Fibroblast of lung (primary cell): ENCODE results near the gene DOCK8. TPM values are rescaled to one million over a fixed set of nuclear protein-coding genes. Genes with fewer than 3 reads are reported as not detected.

Experiments used
- DNase-seq, 2 donors: peaks; one replicate each; pipeline versions ENCODE4 v3.0.0 to v3.0.0-alpha.2; 2010; ENCODE audit warnings: low read depth in 2 of 2
- H2AFZ ChIP-seq: 2 replicates; pipeline ENCODE4 v1.5.1; 2012; ENCODE audit warnings: low read length, control low read depth, inconsistent platforms
- H3K27ac ChIP-seq: 2 replicates; pipeline ENCODE4 v1.5.1; 2011; ENCODE audit warnings: low read length, control low read depth; ENCODE audit not compliant: insufficient read depth
- H3K27me3 ChIP-seq: 2 replicates; pipeline ENCODE4 v1.5.1; 2011; ENCODE audit warnings: mild to moderate bottlenecking, low read length; ENCODE audit not compliant: control insufficient read depth, insufficient read depth
- H3K36me3 ChIP-seq: 2 replicates; pipeline ENCODE4 v1.5.1; 2011; ENCODE audit warnings: low read length; ENCODE audit not compliant: control insufficient read depth, insufficient read depth
- H3K4me1 ChIP-seq: 2 replicates; pipeline ENCODE4 v1.5.1; 2011; ENCODE audit warnings: low read length; ENCODE audit not compliant: control insufficient read depth, insufficient read depth; ENCODE audit errors: extremely low read depth
- H3K4me2 ChIP-seq: 2 replicates; pipeline ENCODE4 v1.5.1; 2011; ENCODE audit warnings: low read length, control low read depth; ENCODE audit not compliant: insufficient read depth; ENCODE audit errors: extremely low read depth
- H3K4me3 ChIP-seq, 4 experiments: fragments of 200-600 bp in 1 of 4; sonication (generic) in 1 of 4; replicated peaks in 1 of 4; 2 replicates each; pipeline ENCODE4 v1.5.1; 2011 to 2016; ENCODE audit warnings: low read length in 4 of 4, low read depth in 3 of 4, mild to moderate bottlenecking in 3 of 4, control low read depth in 2 of 4, inconsistent platforms in 1 of 4, mixed read lengths in 1 of 4; ENCODE audit not compliant: insufficient read depth in 1 of 4; ENCODE audit errors: control extremely low read depth in 1 of 4
- H3K79me2 ChIP-seq: 2 replicates; pipeline ENCODE4 v1.5.1; 2012; ENCODE audit warnings: mild to moderate bottlenecking, low read length, inconsistent platforms; ENCODE audit not compliant: control insufficient read depth, insufficient read depth
- H3K9ac ChIP-seq: 2 replicates; pipeline ENCODE4 v1.5.1; 2011; ENCODE audit warnings: mild to moderate bottlenecking, low read length, control low read depth; ENCODE audit not compliant: insufficient read depth
- H3K9me3 ChIP-seq: 2 replicates; pipeline ENCODE4 v1.5.1; 2012; ENCODE audit warnings: low read depth, low read length; ENCODE audit not compliant: control insufficient read depth, insufficient read depth
- H4K20me1 ChIP-seq: 2 replicates; pipeline ENCODE4 v1.5.1; 2011; ENCODE audit warnings: low read length; ENCODE audit not compliant: control insufficient read depth, insufficient read depth; ENCODE audit errors: extremely low read depth
- EZH2 ChIP-seq: IDR thresholded peaks from 2 replicates; pipeline ENCODE4 v1.5.1; 2012; ENCODE audit warnings: low read length, control low read depth, mild to moderate bottlenecking; ENCODE audit errors: missing control alignments
- polyA plus RNA-seq, 2 donors: library from polyadenylated mRNA; depleted of rRNA in 1 of 2; stranded (reverse) in 1 of 2; unstranded in 1 of 2; fragments of >200 nt; gene quantifications; 2 replicates each; pipeline ENCODE4 v1.2.1, GENCODE V29; 2011 to 2012; ENCODE audit warnings: missing spikeins in 1 of 2
- total RNA-seq: library from RNA; depleted of rRNA; stranded (reverse); fragments of >200 nt; gene quantifications from 2 replicates; pipeline ENCODE4 v1.2.1, GENCODE V29; 2014
- TF ChIP-seq, protein P1 (sequence below), 2 donors: IDR thresholded peaks in 1 of 2; conservative IDR thresholded peaks in 1 of 2; 1 replicate in 1 of 2; 2 replicates in 1 of 2; pipeline ENCODE4 v1.5.1; 2011 to 2012; ENCODE audit warnings: low read length in 2 of 2, control low read depth in 1 of 2, inconsistent platforms in 1 of 2, low read depth in 1 of 2, mild to moderate bottlenecking in 1 of 2

The DOCK8 gene
- total and polyA plus RNA-seq, 2 donors (not counting 1 experiment from before 2014, with no cell fraction given): under 0.01 TPM; not detected in 1

DNA sequence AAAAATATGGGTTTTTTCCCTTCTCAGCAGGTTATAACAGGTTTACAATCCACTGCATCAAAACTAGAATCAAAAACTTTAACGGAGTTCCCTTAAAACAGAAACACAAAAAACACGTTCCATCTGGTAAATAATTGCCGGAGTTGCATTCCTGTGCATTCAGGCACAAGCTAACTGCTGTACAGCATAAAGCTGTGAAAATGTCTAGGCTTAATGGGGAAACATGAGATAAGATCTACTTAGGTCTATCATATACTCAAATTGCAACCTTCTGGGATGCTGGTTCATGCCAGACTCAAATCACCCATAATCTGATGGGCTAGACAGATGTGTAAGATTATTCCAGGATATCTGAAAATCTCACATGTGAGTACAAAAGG lies 265.3 kb downstream of the DOCK8 start:
- Histone ChIP-seq H3K36me3 (no peaks in the 10 kb centered on the region), H3K4me3 (no peak overlapping the region), H3K4me1 (no peaks in the 10 kb centered on the region), H3K4me2 (no peak overlapping the region), H4K20me1 (no peaks in the 10 kb centered on the region), H3K9me3 (no peaks in the 10 kb centered on the region), H3K9ac (no peak overlapping the region), H3K27me3 (no peaks in the 10 kb centered on the region), H3K27ac (no peak overlapping the region), H2AFZ (no peak overlapping the region), H3K79me2 (no peaks in the 10 kb centered on the region)
- TF ChIP-seq, protein P1, sequence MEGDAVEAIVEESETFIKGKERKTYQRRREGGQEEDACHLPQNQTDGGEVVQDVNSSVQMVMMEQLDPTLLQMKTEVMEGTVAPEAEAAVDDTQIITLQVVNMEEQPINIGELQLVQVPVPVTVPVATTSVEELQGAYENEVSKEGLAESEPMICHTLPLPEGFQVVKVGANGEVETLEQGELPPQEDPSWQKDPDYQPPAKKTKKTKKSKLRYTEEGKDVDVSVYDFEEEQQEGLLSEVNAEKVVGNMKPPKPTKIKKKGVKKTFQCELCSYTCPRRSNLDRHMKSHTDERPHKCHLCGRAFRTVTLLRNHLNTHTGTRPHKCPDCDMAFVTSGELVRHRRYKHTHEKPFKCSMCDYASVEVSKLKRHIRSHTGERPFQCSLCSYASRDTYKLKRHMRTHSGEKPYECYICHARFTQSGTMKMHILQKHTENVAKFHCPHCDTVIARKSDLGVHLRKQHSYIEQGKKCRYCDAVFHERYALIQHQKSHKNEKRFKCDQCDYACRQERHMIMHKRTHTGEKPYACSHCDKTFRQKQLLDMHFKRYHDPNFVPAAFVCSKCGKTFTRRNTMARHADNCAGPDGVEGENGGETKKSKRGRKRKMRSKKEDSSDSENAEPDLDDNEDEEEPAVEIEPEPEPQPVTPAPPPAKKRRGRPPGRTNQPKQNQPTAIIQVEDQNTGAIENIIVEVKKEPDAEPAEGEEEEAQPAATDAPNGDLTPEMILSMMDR (conservative IDR thresholded peaks at IDR 0.05 in 1 of 2, IDR thresholded peaks at IDR 0.05 in 1 of 2; ENCODE audit: low read depth in 1 of 2, low read length in 2 of 2): no peak
- no peak for TF ChIP-seq EZH2
- DNase-seq: peak in 1 of 2 donors; percentile 17

DNA sequence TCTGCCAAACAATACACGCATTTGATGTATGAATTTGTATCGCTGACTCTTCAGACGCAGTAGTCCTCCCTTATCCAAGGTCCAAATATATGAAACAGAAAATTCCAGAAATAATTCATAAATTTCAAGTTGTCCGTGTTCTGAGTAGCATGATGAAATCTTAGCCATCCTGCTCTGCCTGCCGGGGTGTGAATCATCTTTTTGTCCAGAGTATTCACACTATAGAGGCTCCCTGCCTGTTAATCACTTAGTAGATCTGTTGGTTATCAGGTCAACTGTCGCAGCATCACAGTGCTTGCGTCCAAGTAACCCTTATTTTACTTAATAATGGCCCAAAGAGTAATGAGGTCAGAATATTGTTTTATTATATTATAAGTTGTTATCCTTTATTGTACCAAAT lies 268.1 kb downstream of the DOCK8 start:
- H3K79me2 ChIP-seq: no peaks in the 10 kb centered on the region
- H3K9me3 ChIP-seq: no peaks in the 10 kb centered on the region
- no peak overlapping the region for H3K27ac ChIP-seq
- no peak overlapping the region for H2AFZ ChIP-seq
- TF ChIP-seq, protein P1 (conservative IDR thresholded peaks at IDR 0.05 in 1 of 2, IDR thresholded peaks at IDR 0.05 in 1 of 2; ENCODE audit: low read depth in 1 of 2, low read length in 2 of 2): no peak
- no peak for TF ChIP-seq EZH2
- H3K4me3 ChIP-seq: no peak overlapping the region
- H3K9ac ChIP-seq: no peak overlapping the region
- H3K4me2 ChIP-seq: no peak overlapping the region
- H3K4me1 ChIP-seq: no peaks in the 10 kb centered on the region
- H3K36me3 ChIP-seq: no peaks in the 10 kb centered on the region
- no peak for DNase-seq
- H3K27me3 ChIP-seq: no peaks in the 10 kb centered on the region
- H4K20me1 ChIP-seq: no peaks in the 10 kb centered on the region

DNA sequence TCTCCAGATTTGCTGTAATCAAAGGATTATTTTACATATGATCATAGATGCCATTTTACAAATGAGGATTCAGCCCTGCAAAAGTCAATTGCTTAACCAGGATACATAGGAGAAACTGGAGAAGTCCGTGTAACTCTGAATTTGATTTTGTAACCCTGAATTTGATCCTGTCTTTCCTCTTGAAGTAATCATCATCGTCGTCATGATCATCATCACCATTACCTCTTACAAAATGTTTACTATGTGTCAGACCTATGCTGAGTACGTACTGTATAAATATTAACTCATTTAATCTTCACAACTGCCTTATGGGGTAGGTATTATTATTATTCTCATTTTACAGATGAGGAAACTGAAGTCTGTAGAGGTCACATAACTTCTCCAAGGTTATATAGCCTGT lies 271.5 kb downstream of the DOCK8 start:
- no peak overlapping the region for H3K9ac ChIP-seq
- TF ChIP-seq, protein P1 (conservative IDR thresholded peaks at IDR 0.05 in 1 of 2, IDR thresholded peaks at IDR 0.05 in 1 of 2; ENCODE audit: low read depth in 1 of 2, low read length in 2 of 2): no peak
- TF ChIP-seq EZH2: no peak

More for the DNA sequence above, 271.5 kb downstream of the DOCK8 start:
- Histone ChIP-seq H3K4me3 (no peak overlapping the region), H3K79me2 (no peaks in the 10 kb centered on the region), H3K36me3 (no peaks in the 10 kb centered on the region), H3K9me3 (no peaks in the 10 kb centered on the region), H2AFZ (no peak overlapping the region), H3K4me2 (no peak overlapping the region), H4K20me1 (no peaks in the 10 kb centered on the region), H3K27ac (no peak overlapping the region), H3K4me1 (no peaks in the 10 kb centered on the region), H3K27me3 (no peaks in the 10 kb centered on the region)
- DNase-seq: no peak
